HL-60 (cell line): Measurements from ENCODE around the gene SVOPL.

ENCODE experiments used
- DNase-seq, 2 experiments: peaks; one replicate each; pipeline ENCODE4 v3.0.0-alpha.2; 2010 to 2020; ENCODE audit warnings: low read depth in 1 of 2, low spot score in 1 of 2
- H3K27ac ChIP-seq: fragments of 250-450 bp; sonication (Bioruptor Pico); replicated peaks from 2 replicates; pipeline ENCODE4 v1.5.1; 2020; ENCODE audit warnings: mild to moderate bottlenecking, moderate library complexity
- H3K27me3 ChIP-seq: fragments of 250-450 bp; sonication (Bioruptor Pico); 2 replicates; pipeline ENCODE4 v1.5.1; 2021; ENCODE audit warnings: mild to moderate bottlenecking, moderate library complexity; ENCODE audit not compliant: insufficient read depth, poor library complexity, severe bottlenecking
- H3K4me3 ChIP-seq: replicated peaks from 2 replicates; pipeline ENCODE4 v1.5.1; 2011; ENCODE audit warnings: mild to moderate bottlenecking, control low read depth, low read length; ENCODE audit not compliant: insufficient read depth
- CTCF ChIP-seq: IDR thresholded peaks from one replicate; pipeline ENCODE4 v1.5.1; 2011; ENCODE audit warnings: low read length, control low read depth, inconsistent platforms; ENCODE audit not compliant: insufficient read depth
- GABPA ChIP-seq: IDR thresholded peaks from 2 replicates; pipeline ENCODE4 v1.6.1; 2012; ENCODE audit warnings: low read depth
- POLR2AphosphoS5 ChIP-seq: IDR thresholded peaks from 2 replicates; pipeline ENCODE4 v1.6.1; 2012; ENCODE audit warnings: low read depth
- REST ChIP-seq: IDR thresholded peaks from 2 replicates; pipeline ENCODE4 v1.6.1; 2012; ENCODE audit warnings: low read depth; ENCODE audit not compliant: insufficient replicate concordance
- SPI1 ChIP-seq: IDR thresholded peaks from 2 replicates; pipeline ENCODE4 v1.6.1; 2012; ENCODE audit warnings: low read depth, mild to moderate bottlenecking, borderline replicate concordance

The SVOPL gene

GRCh38 chr7:138575897-138576428 lies 125.2 kb downstream of the SVOPL start:
- no peak for TF ChIP-seq POLR2AphosphoS5
- TF ChIP-seq REST: no peak
- no peak for TF ChIP-seq SPI1
- no peak for TF ChIP-seq CTCF
- TF ChIP-seq GABPA: no peak
- DNase-seq: no peak
- Histone ChIP-seq H3K27me3 (no peaks in the 10 kb centered on the region), H3K4me3 (no peak overlapping the region), H3K27ac (no peak overlapping the region)

DNA sequence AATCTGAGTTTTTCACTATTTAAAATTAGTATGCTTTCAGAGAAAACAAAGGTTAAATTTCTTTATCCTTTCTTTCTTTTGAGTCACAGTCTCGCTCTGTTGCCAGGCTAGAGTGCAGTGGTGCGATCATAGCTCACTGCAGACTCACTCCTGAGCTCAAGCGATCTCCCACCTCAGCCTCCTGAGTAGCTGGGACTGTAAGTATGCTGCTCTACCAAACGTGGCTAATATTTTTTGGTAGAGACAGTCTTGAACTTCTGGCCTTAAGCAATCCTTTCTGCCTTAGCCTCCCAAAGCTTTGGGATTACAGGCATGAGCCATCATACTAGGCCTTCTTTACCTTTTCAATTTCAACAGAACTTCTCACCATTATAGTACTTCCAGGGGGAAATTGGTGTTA lies 127.4 kb downstream of the SVOPL start:
- H3K27ac ChIP-seq: no peak overlapping the region
- no peak overlapping the region for H3K4me3 ChIP-seq
- H3K27me3 ChIP-seq: no peaks in the 10 kb centered on the region
- TF ChIP-seq POLR2AphosphoS5: no peak
- DNase-seq: no peak

- Histone ChIP-seq H3K27ac (no peak overlapping the region), H3K4me3 (no peak overlapping the region), H3K27me3 (no peaks in the 10 kb centered on the region)
- TF ChIP-seq GABPA (no peak), CTCF (no peak), POLR2AphosphoS5 (no peak), SPI1 (no peak), REST (no peak)
- DNase-seq: no peak
These were observed 130.4 kb downstream of the SVOPL start for GRCh38 chr7:138570715-138571114.

GRCh38 chr7:138569418-138569817 lies 131.7 kb downstream of the SVOPL start:
- Histone ChIP-seq H3K4me3 (no peak overlapping the region), H3K27me3 (no peaks in the 10 kb centered on the region), H3K27ac (no peak overlapping the region)
- DNase-seq: no peak
- TF ChIP-seq POLR2AphosphoS5 (no peak), REST (no peak), CTCF (no peak), SPI1 (no peak), GABPA (no peak)
